HUES48 (cell line): ENCODE measurements around the gene FRMD6.

Experiments used
- H3K27ac ChIP-seq: one replicate; pipeline ENCODE4 v1.7.0; 2013; ENCODE audit warnings: low read depth, low read length, inconsistent platforms
- H3K27me3 ChIP-seq: 2 replicates; pipeline ENCODE4 v1.6.1; 2013; ENCODE audit warnings: mild to moderate bottlenecking, low read length; ENCODE audit not compliant: control insufficient read depth, insufficient read depth
- H3K36me3 ChIP-seq: 2 replicates; pipeline ENCODE4 v1.6.1; 2013; ENCODE audit warnings: low read length; ENCODE audit not compliant: control insufficient read depth, insufficient read depth
- H3K4me1 ChIP-seq: 2 replicates; pipeline ENCODE4 v1.6.1; 2013; ENCODE audit warnings: mild to moderate bottlenecking, low read length; ENCODE audit not compliant: control insufficient read depth, insufficient read depth
- H3K4me3 ChIP-seq: 2 replicates; pipeline ENCODE4 v1.5.1; 2013; ENCODE audit warnings: mild to moderate bottlenecking, low read depth, low read length
- H3K9ac ChIP-seq: 2 replicates; pipeline ENCODE4 v1.6.1; 2013; ENCODE audit warnings: mild to moderate bottlenecking, low read depth, low read length, moderate library complexity
- H3K9me3 ChIP-seq: 2 replicates; pipeline ENCODE4 v1.6.1; 2013; ENCODE audit warnings: low read length; ENCODE audit not compliant: control insufficient read depth, insufficient read depth

Gene FRMD6

DNA sequence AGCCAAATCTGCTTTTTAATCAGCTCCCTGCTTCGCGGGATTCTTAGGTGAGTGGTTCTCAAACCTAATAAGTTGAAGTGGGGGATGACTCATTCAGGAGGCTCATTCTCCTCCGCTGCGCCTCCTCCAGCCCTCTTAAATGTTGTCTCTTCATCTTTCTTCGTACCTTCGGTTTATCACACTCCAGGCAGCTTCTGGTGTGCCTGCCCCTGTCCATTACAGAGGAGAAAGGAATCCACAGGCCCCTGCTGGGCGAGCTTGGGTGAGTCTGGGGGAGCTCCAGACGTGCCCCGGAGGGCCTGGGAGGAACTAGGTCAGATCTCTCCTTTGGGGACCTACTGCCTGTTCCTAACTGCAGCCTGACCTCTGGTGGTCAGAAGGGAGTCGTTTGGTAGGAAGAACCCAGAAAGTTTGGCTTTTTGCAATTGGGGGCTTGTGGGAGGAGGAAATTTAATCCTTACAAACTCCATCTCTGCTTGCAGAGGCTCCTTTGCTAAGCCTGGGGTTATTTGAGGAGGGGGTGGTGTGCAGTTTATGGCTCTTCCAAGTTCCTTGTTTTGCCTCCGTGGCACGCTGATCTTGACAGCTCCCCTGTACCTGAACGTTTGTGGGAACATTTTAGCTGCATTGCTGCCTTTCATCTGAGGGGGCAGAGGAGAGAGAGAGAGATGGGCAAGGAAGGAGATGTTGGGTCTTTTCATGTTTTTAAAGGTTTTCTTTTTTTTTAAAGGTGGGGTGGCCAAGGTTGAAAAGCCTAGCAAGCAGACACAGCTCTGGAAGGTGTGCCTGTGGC, 124.6 kb downstream of the FRMD6 start:
- H3K4me3 ChIP-seq = peak overlapping the region; percentile 46; the same call in 1 of the 2 replicates
- no peak overlapping the region for H3K9ac ChIP-seq

DNA sequence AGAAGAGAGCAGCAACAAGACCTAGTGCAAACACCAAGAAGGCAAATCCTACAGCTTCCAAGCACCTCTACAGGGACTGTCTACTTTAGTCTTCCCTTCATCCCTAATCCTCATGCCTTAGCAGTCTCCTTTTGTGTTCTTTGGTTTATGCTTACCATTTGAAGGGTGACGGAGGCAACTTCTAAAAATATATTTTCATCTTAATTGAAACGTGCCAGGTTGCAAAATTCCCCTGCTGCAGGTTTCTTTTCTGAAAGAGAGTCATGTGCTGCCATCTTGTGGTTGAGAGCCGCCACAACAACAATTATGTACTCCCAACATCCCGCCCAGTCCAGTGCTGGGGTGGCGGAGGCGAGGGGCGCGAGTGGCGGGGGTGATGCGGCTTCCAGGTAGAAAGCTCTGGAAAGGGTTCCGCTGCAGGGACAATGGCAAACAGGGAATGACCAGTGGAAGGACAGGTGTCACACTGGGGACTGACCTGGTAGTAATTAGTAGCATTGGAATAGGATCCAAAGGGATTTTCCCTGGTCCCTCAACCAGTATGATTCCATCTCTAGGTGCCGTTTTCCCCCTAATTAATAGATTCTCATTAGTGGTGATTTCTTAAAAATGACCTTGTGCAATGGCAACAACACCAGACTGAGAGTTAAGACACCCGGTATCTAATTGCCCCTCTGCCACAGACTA, 128.4 kb downstream of the FRMD6 start:
- Histone ChIP-seq H3K27ac (no peak overlapping the region), H3K9ac (no peak overlapping the region), H3K36me3 (no peaks in the 10 kb centered on the region), H3K9me3 (no peaks in the 10 kb centered on the region), H3K4me3 (0 out of 2 replicates have a peak overlapping the region, but pooled peaks have one; percentile 23), H3K4me1 (peaks cover 3% of the 10 kb centered on the region; the same call in 1 of the 2 replicates), H3K27me3 (no peaks in the 10 kb centered on the region)

More for the DNA sequence above, 124.6 kb downstream of the FRMD6 start:
- Histone ChIP-seq H3K27me3 (no peaks in the 10 kb centered on the region), H3K9me3 (no peaks in the 10 kb centered on the region), H3K27ac (peak overlapping the region; percentile 18), H3K36me3 (no peaks in the 10 kb centered on the region), H3K4me1 (peaks cover 3% of the 10 kb centered on the region; the same call in 1 of the 2 replicates)
